Caco-2 (cell line): ENCODE results near the gene SOX18. TPM values are rescaled to one million over a fixed set of nuclear protein-coding genes. Genes with fewer than 3 reads are reported as not detected.

Source experiments
- Bru-seq: library from RNA; stranded (reverse); fragments of 400-500 nt; gene quantifications from one replicate; lab custom pipeline; 2021; lab: Mats Ljungman, UMichigan
- BruChase-seq, 2 experiments: library from RNA; stranded (reverse); fragments of 400-500 nt; gene quantifications; one replicate each; lab custom pipeline; 2021; lab: Mats Ljungman, UMichigan
- BruUV-seq: library from RNA; stranded (reverse); fragments of 400-500 nt; replicated peaks from 2 replicates; lab custom pipeline; 2021; lab: Mats Ljungman, UMichigan
- CTCF ChIA-PET: fragments of 300-600 bp; sonication (Branson Sonifier 250); formaldehyde crosslinking; loops from one replicate; lab custom pipeline; 2022; ENCODE audit warnings: antibody characterized with exemption; lab: Charles Lee
- POLR2A ChIA-PET: fragments of 300-600 bp; sonication (Branson Sonifier 250); formaldehyde crosslinking; loops from one replicate; lab custom pipeline; 2022; ENCODE audit warnings: antibody characterized with exemption; lab: Charles Lee
- DNase-seq, 2 experiments: peaks; one replicate each; pipeline versions ENCODE4 v3.0.0 to v3.0.0-alpha.2; 2020 to 2022
- H3K27me3 ChIP-seq: replicated peaks from 2 replicates; pipeline ENCODE4 v1.6.0; 2011; ENCODE audit warnings: low read length; ENCODE audit not compliant: control insufficient read depth, insufficient read depth
- H3K36me3 ChIP-seq: 2 replicates; pipeline ENCODE4 v1.5.1; 2011; ENCODE audit warnings: low read length; ENCODE audit not compliant: control insufficient read depth, insufficient read depth
- H3K4me1 ChIP-seq: fragments of 250-450 bp; sonication (Bioruptor Pico); 2 replicates; pipeline ENCODE4 v1.5.1; 2020; ENCODE audit warnings: mild to moderate bottlenecking
- H3K4me3 ChIP-seq: 2 replicates; pipeline ENCODE4 v1.5.1; 2011; ENCODE audit warnings: low read depth, mild to moderate bottlenecking, control low read depth, low read length
- H3K9me3 ChIP-seq: fragments of 250-450 bp; sonication (Bioruptor Pico); 2 replicates; pipeline ENCODE4 v1.5.1; 2020; ENCODE audit warnings: mild to moderate bottlenecking, moderate library complexity
- H3K27ac Mint-ChIP-seq: one replicate; pipeline ENCODE4 v1.8.0; 2022; ENCODE audit warnings: mixed read lengths; ENCODE audit not compliant: unreplicated experiment
- H3K27me3 Mint-ChIP-seq: one replicate; pipeline ENCODE4 v1.8.0; 2022; ENCODE audit warnings: mixed read lengths; ENCODE audit not compliant: insufficient read depth, unreplicated experiment
- H3K36me3 Mint-ChIP-seq: one replicate; pipeline ENCODE4 v1.8.0; 2022; ENCODE audit warnings: mild to moderate bottlenecking, mixed read lengths; ENCODE audit not compliant: insufficient read depth, unreplicated experiment
- H3K4me1 Mint-ChIP-seq: one replicate; pipeline ENCODE4 v1.8.0; 2022; ENCODE audit warnings: low read depth, mixed read lengths; ENCODE audit not compliant: unreplicated experiment
- H3K4me3 Mint-ChIP-seq: one replicate; pipeline ENCODE4 v1.8.0; 2022; ENCODE audit warnings: mild to moderate bottlenecking, moderate library complexity, mixed read lengths; ENCODE audit not compliant: unreplicated experiment
- H3K9me3 Mint-ChIP-seq: one replicate; pipeline ENCODE4 v1.8.0; 2022; ENCODE audit warnings: mixed read lengths; ENCODE audit not compliant: unreplicated experiment
- CTCF ChIP-seq, 2 experiments: fragments of 200-600 bp in 1 of 2; IDR thresholded peaks; 1 replicate in 1 of 2; 2 replicates in 1 of 2; pipeline versions ENCODE4 v1.5.1 to v1.8.0; 2011 to 2022; ENCODE audit warnings: antibody characterized with exemption in 1 of 2, control low read depth in 1 of 2, inconsistent platforms in 1 of 2, low read depth in 1 of 2, low read length in 1 of 2, mild to moderate bottlenecking in 1 of 2, moderate library complexity in 1 of 2; ENCODE audit not compliant: insufficient read depth in 1 of 2, severe bottlenecking in 1 of 2, unreplicated experiment in 1 of 2
- intact Hi-C: fragments of 100-400 bp; cut with micrococcal nuclease; formaldehyde crosslinking; loops from one replicate; pipeline ENCODE4 v1.10.0; 2022; ENCODE audit not compliant: unreplicated experiment
- long read RNA-seq: library from polyadenylated mRNA; stranded (forward); transcript quantifications from one replicate; pipeline ENCODE4 v2.0.0, GENCODE V29; 2022
- total RNA-seq: library from RNA; stranded (reverse); gene quantifications from 2 replicates; pipeline ENCODE4 v1.2.3, GENCODE V29; 2022

Gene SOX18
- total RNA-seq: 0.44 and 0.84 TPM in 2 replicates
- Bru-seq, nascent RNA: not detected
- BruChase-seq, experiment 1, labeled RNA remaining after a 2-hour chase: not detected
- percentile 30 among the genes with signal in this experiment for BruChase-seq, experiment 2, labeled RNA remaining after a 6-hour chase
- long read RNA-seq: 0 reads

- peak in 1 of 2 experiments; percentile 77 for DNase-seq
- Histone ChIP-seq H3K9me3 (no peaks in the 10 kb centered on the region), H3K36me3 (no peaks in the 10 kb centered on the region), H3K4me3 (peak within 1 kb of the TSS; percentile 38), H3K27me3 (peaks cover 1% of the 10 kb centered on the region), H3K4me1 (peaks cover 3% of the 10 kb centered on the region)
- BruUV-seq: no TSS peak
- peaks cover 21% of the 10 kb centered on the region for H3K27me3 Mint-ChIP-seq
- POLR2A ChIA-PET: interaction anchor here (1.3 kb wide), 1 partner anchor 13 kb away, joined by 6 read pairs; the partner anchor contains the start of gene TCEA2
- peak within 1 kb of the TSS; percentile 61 for H3K4me3 Mint-ChIP-seq
- CTCF ChIA-PET: interaction anchor here (8.0 kb wide), 1 partner anchor 11 kb away, joined by 64 read pairs; no protein-coding TSS in a partner anchor
- intact Hi-C loops: loop anchor here (1.0 kb wide), 1 partner anchor 14 kb away; the partner anchor contains the start of gene TCEA2
- no peaks in the 10 kb centered on the region for H3K36me3 Mint-ChIP-seq
- H3K27ac Mint-ChIP-seq: no peak within 1 kb of the TSS
- H3K9me3 Mint-ChIP-seq: no peaks in the 10 kb centered on the region
- no peaks in the 10 kb centered on the region for H3K4me1 Mint-ChIP-seq
- TF ChIP-seq CTCF (IDR thresholded peaks at IDR 0.05; ENCODE audit: insufficient read depth in 1 of 2, low read depth in 1 of 2, low read length in 1 of 2, severe bottlenecking in 1 of 2, unreplicated experiment in 1 of 2): peak in 1 of 2 experiments; percentile 21
Measured at GRCh38 chr20:64049060-64049877, at the start of gene SOX18. SOX18 (minus strand) TSS chr20:64049639; CDS start chr20:64049516, 123 bp downstream.

- no peak for TF ChIP-seq CTCF (IDR thresholded peaks at IDR 0.05; ENCODE audit: insufficient read depth in 1 of 2, low read depth in 1 of 2, low read length in 1 of 2, severe bottlenecking in 1 of 2, unreplicated experiment in 1 of 2)
- Mint-ChIP-seq H3K27ac (no peak overlapping the region), H3K4me1 (no peaks in the 10 kb centered on the region), H3K4me3 (no peak overlapping the region), H3K9me3 (peaks cover 14% of the 10 kb centered on the region), H3K27me3 (peaks cover 10% of the 10 kb centered on the region), H3K36me3 (no peaks in the 10 kb centered on the region)
- H3K4me1 ChIP-seq: peaks cover 3% of the 10 kb centered on the region; the same call in 1 of the 2 replicates
- peaks cover 4% of the 10 kb centered on the region; the same call in 1 of the 2 replicates for H3K27me3 ChIP-seq
- no peak for DNase-seq
- BruUV-seq: no TSS peak
- no peaks in the 10 kb centered on the region for H3K36me3 ChIP-seq
- POLR2A ChIA-PET: no interaction called here
- H3K4me3 ChIP-seq: no peak overlapping the region
- no peaks in the 10 kb centered on the region for H3K9me3 ChIP-seq
- intact Hi-C loops: no loop called here
- CTCF ChIA-PET: interaction anchor here (1.3 kb wide), 1 partner anchor 15 kb away, joined by 5 read pairs; the partner anchor contains the start of gene LKAAEAR1
Measured at GRCh38 chr20:64098471-64099013, 49.1 kb upstream of the SOX18 start.

GRCh38 chr20:64096535-64096934, 47.1 kb upstream of the SOX18 start:
- no peaks in the 10 kb centered on the region for H3K9me3 ChIP-seq
- CTCF ChIA-PET: interaction anchor here (0.8 kb wide), 1 partner anchor 13 kb away, joined by 4 read pairs; the partner anchor contains the start of gene LKAAEAR1
- POLR2A ChIA-PET: no interaction called here
- Mint-ChIP-seq H3K27ac (no peak overlapping the region), H3K27me3 (peaks cover 13% of the 10 kb centered on the region), H3K4me1 (peaks cover 6% of the 10 kb centered on the region), H3K4me3 (no peak overlapping the region), H3K36me3 (no peaks in the 10 kb centered on the region), H3K9me3 (peaks cover 14% of the 10 kb centered on the region)
- no peak for TF ChIP-seq CTCF (IDR thresholded peaks at IDR 0.05; ENCODE audit: insufficient read depth in 1 of 2, low read depth in 1 of 2, low read length in 1 of 2, severe bottlenecking in 1 of 2, unreplicated experiment in 1 of 2)
- BruUV-seq: no TSS peak
- no peaks in the 10 kb centered on the region for H3K36me3 ChIP-seq
- H3K4me1 ChIP-seq: peaks cover 7% of the 10 kb centered on the region
- H3K27me3 ChIP-seq: peaks cover 4% of the 10 kb centered on the region; the same call in 1 of the 2 replicates
- intact Hi-C loops: no loop called here
- DNase-seq: no peak
- H3K4me3 ChIP-seq: no peak overlapping the region
